ENCODE data around the gene SYPL2.

DNA sequence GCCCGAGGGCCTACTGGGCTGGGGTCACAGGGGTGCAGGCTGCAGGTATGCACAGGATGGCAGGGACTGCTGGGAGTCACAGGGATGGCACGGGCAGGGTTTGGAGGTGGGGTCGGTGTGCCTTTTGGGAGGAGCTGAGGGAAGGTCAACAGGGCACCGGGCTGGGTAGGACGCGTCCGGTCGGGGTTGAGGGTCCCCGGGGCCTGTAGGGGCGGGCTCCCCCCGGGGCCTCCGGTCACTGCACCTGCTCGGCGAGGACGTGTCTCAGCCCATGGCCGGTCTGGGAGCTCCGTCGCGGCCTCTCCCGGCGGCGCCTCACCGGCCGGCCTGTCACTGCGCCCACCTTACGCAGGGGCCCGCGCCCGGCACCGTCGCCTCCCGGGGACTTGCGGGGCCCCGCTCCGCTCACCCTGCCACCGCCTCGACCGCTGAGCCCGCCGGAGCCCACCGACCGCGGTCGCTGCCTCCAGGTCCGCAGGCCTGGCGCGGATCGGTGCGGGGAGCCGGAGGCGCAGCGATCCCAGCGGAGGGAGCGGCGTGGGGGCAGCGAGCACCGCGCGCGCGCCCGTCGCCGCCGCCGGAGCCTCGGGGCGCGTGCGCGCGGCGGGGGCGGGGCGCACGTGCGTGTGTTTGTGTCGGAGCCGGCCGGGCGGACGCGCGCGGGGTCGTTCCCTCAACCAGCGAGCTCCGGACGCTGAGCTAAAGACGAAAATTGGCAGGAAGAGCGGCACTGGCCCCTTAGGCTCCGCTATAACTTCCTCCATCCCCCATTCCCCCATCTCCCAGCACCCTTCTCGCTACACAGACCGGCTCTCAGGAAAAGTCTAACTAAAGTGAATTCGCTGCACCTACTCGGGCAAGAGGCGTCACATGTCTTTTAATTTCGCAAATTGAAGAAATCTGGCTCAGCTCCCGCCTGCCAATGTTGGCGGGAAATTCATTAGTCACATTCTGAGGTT lies 43.1 kb downstream of the SYPL2 start, which contains the start of gene AMIGO1:
- TF ChIP-seq, protein P1, sequence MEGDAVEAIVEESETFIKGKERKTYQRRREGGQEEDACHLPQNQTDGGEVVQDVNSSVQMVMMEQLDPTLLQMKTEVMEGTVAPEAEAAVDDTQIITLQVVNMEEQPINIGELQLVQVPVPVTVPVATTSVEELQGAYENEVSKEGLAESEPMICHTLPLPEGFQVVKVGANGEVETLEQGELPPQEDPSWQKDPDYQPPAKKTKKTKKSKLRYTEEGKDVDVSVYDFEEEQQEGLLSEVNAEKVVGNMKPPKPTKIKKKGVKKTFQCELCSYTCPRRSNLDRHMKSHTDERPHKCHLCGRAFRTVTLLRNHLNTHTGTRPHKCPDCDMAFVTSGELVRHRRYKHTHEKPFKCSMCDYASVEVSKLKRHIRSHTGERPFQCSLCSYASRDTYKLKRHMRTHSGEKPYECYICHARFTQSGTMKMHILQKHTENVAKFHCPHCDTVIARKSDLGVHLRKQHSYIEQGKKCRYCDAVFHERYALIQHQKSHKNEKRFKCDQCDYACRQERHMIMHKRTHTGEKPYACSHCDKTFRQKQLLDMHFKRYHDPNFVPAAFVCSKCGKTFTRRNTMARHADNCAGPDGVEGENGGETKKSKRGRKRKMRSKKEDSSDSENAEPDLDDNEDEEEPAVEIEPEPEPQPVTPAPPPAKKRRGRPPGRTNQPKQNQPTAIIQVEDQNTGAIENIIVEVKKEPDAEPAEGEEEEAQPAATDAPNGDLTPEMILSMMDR (conservative IDR thresholded peaks at IDR 0.05 in 1 of 2, IDR thresholded peaks at IDR 0.05 in 1 of 2; ENCODE audit: low read depth in 1 of 2, low read length in 2 of 2), result no peak
- TF ChIP-seq EZH2 (IDR thresholded peaks at IDR 0.05; ENCODE audit: low read length, missing control alignments), result peak; percentile 8
